Activated T-helper 2 cell treated with anti-CD3 and anti-CD28 coated beads, Interferon-gamma antibody, Interleukin-2, Interleukin-4, amounts not matched to agents 10 μg/mL and 5 μg/mL and 100 μg/mL, durations not matched to agents 14 hours and 24 hours and 36 hours (primary cell): ENCODE results near the gene PPARA. TPM values are rescaled to one million over a fixed set of nuclear protein-coding genes. Genes with fewer than 3 reads are reported as not detected.

ENCODE experiments used
- DNase-seq: peaks from one replicate; pipeline ENCODE4 v3.0.0; 2021; ENCODE audit warnings: low spot score
- H3K27ac Mint-ChIP-seq: one replicate; pipeline ENCODE4 v1.8.0; 2021; ENCODE audit warnings: mixed read lengths
- H3K27me3 Mint-ChIP-seq: one replicate; pipeline ENCODE4 v1.8.0; 2021; ENCODE audit warnings: low read depth, mixed read lengths
- H3K36me3 Mint-ChIP-seq: one replicate; pipeline ENCODE4 v1.8.0; 2021; ENCODE audit warnings: low read depth, mixed read lengths
- H3K4me1 Mint-ChIP-seq: one replicate; pipeline ENCODE4 v1.8.0; 2021; ENCODE audit warnings: low read depth, mixed read lengths
- H3K4me3 Mint-ChIP-seq: one replicate; pipeline ENCODE4 v1.8.0; 2021; ENCODE audit warnings: low read depth, mild to moderate bottlenecking, moderate library complexity, mixed read lengths
- H3K9me3 Mint-ChIP-seq: one replicate; pipeline ENCODE4 v1.8.0; 2021; ENCODE audit warnings: mixed read lengths
- intact Hi-C: fragments of 100-400 bp; cut with micrococcal nuclease; formaldehyde crosslinking; loops from one replicate; pipeline ENCODE4 v1.15.1; 2023
- total RNA-seq: library from RNA; stranded (reverse); gene quantifications from 2 replicates; pipeline ENCODE4 v1.2.3, GENCODE V29; 2022

Gene PPARA
- total RNA-seq, 1 donor from 2014 or later = 14.0 TPM

GRCh38 chr22:46146329-46146728, 4.0 kb upstream of the PPARA start:
- no peak overlapping the region for H3K27ac Mint-ChIP-seq
- intact Hi-C loops = no loop called here
- no peak for DNase-seq
- H3K27me3 Mint-ChIP-seq = peaks cover 38% of the 10 kb centered on the region
- H3K4me1 Mint-ChIP-seq = peaks cover 9% of the 10 kb centered on the region
- H3K4me3 Mint-ChIP-seq = no peak overlapping the region
- H3K36me3 Mint-ChIP-seq = no peaks in the 10 kb centered on the region
- H3K9me3 Mint-ChIP-seq = no peaks in the 10 kb centered on the region

GRCh38 chr22:46147061-46147460, 3.3 kb upstream of the PPARA start:
- H3K27me3 Mint-ChIP-seq = peaks cover 38% of the 10 kb centered on the region
- DNase-seq = no peak
- no peak overlapping the region for H3K4me3 Mint-ChIP-seq
- no peak overlapping the region for H3K27ac Mint-ChIP-seq
- H3K9me3 Mint-ChIP-seq = no peaks in the 10 kb centered on the region
- peaks cover 2% of the 10 kb centered on the region for H3K36me3 Mint-ChIP-seq
- intact Hi-C loops = no loop called here
- peaks cover 12% of the 10 kb centered on the region for H3K4me1 Mint-ChIP-seq

GRCh38 chr22:46147471-46148267, 2.7 kb upstream of the PPARA start:
- no peak for DNase-seq
- H3K36me3 Mint-ChIP-seq = peaks cover 6% of the 10 kb centered on the region
- no peak overlapping the region for H3K27ac Mint-ChIP-seq
- peaks cover 12% of the 10 kb centered on the region for H3K4me1 Mint-ChIP-seq
- intact Hi-C loops = no loop called here
- H3K27me3 Mint-ChIP-seq = peaks cover 38% of the 10 kb centered on the region
- H3K9me3 Mint-ChIP-seq = no peaks in the 10 kb centered on the region
- H3K4me3 Mint-ChIP-seq = no peak overlapping the region

- H3K4me1 Mint-ChIP-seq = peaks cover 12% of the 10 kb centered on the region
- no peak for DNase-seq
- no peaks in the 10 kb centered on the region for H3K9me3 Mint-ChIP-seq
- no peak overlapping the region for H3K4me3 Mint-ChIP-seq
- intact Hi-C loops = no loop called here
- H3K27me3 Mint-ChIP-seq = peaks cover 38% of the 10 kb centered on the region
- peaks cover 7% of the 10 kb centered on the region for H3K36me3 Mint-ChIP-seq
- H3K27ac Mint-ChIP-seq = no peak overlapping the region
Measured at GRCh38 chr22:46148336-46148735, 2.0 kb upstream of the PPARA start.

- Mint-ChIP-seq H3K4me1 (peaks cover 12% of the 10 kb centered on the region), H3K4me3 (peak overlapping the region; percentile 81), H3K27me3 (peaks cover 34% of the 10 kb centered on the region), H3K9me3 (no peaks in the 10 kb centered on the region), H3K36me3 (peaks cover 9% of the 10 kb centered on the region), H3K27ac (no peak overlapping the region)
- intact Hi-C loops = no loop called here
- DNase-seq = no peak
Measured at GRCh38 chr22:46148816-46149511, 1.4 kb upstream of the PPARA start.

- H3K4me1 Mint-ChIP-seq = peaks cover 12% of the 10 kb centered on the region
- peak; percentile 28 for DNase-seq
- peaks cover 9% of the 10 kb centered on the region for H3K36me3 Mint-ChIP-seq
- H3K9me3 Mint-ChIP-seq = no peaks in the 10 kb centered on the region
- peak overlapping the region; percentile 81 for H3K4me3 Mint-ChIP-seq
- H3K27me3 Mint-ChIP-seq = peaks cover 34% of the 10 kb centered on the region
- intact Hi-C loops = loop anchor here (2.0 to 5.0 kb wide), 2 partner anchors 103 to 147 kb away; partner anchors contain the start of genes CDPF1 and GTSE1
- no peak overlapping the region for H3K27ac Mint-ChIP-seq
Measured at GRCh38 chr22:46149512-46150033, 753 bp upstream of the PPARA start.

GRCh38 chr22:46150655-46151477, 540 bp downstream of the PPARA start:
- Mint-ChIP-seq H3K27ac (no peak overlapping the region), H3K36me3 (peaks cover 14% of the 10 kb centered on the region)
- intact Hi-C loops = loop anchor here (2.0 to 5.0 kb wide), 2 partner anchors 101 to 146 kb away; partner anchors contain the start of genes CDPF1 and GTSE1

GRCh38 chr22:46153930-46154329, 3.6 kb downstream of the PPARA start:
- Mint-ChIP-seq H3K27ac (no peak overlapping the region), H3K9me3 (no peaks in the 10 kb centered on the region), H3K4me3 (no peak overlapping the region), H3K4me1 (peaks cover 9% of the 10 kb centered on the region), H3K36me3 (peaks cover 17% of the 10 kb centered on the region), H3K27me3 (peaks cover 8% of the 10 kb centered on the region)
- intact Hi-C loops = loop anchor here (5.0 kb wide), 1 partner anchor 98 kb away; the partner anchor contains the start of gene CDPF1
- no peak for DNase-seq

More at GRCh38 chr22:46150655-46151477, 540 bp downstream of the PPARA start:
- peak; percentile 47 for DNase-seq
- Mint-ChIP-seq H3K9me3 (no peaks in the 10 kb centered on the region), H3K27me3 (peaks cover 33% of the 10 kb centered on the region), H3K4me3 (peak overlapping the region; percentile 77), H3K4me1 (peaks cover 12% of the 10 kb centered on the region)

GRCh38 chr22:46156031-46156430, 5.7 kb downstream of the PPARA start:
- Mint-ChIP-seq H3K36me3 (peaks cover 17% of the 10 kb centered on the region), H3K4me1 (peaks cover 3% of the 10 kb centered on the region), H3K27me3 (no peaks in the 10 kb centered on the region), H3K4me3 (no peak overlapping the region), H3K27ac (no peak overlapping the region), H3K9me3 (no peaks in the 10 kb centered on the region)
- intact Hi-C loops = no loop called here
- no peak for DNase-seq

GRCh38 chr22:46158283-46158682, 8.0 kb downstream of the PPARA start:
- DNase-seq = no peak
- Mint-ChIP-seq H3K9me3 (no peaks in the 10 kb centered on the region), H3K4me3 (no peak overlapping the region), H3K4me1 (no peaks in the 10 kb centered on the region), H3K36me3 (peaks cover 10% of the 10 kb centered on the region), H3K27ac (no peak overlapping the region), H3K27me3 (no peaks in the 10 kb centered on the region)
- intact Hi-C loops = no loop called here

GRCh38 chr22:46159212-46159611, 8.9 kb downstream of the PPARA start:
- H3K4me1 Mint-ChIP-seq = no peaks in the 10 kb centered on the region
- intact Hi-C loops = no loop called here
- no peaks in the 10 kb centered on the region for H3K9me3 Mint-ChIP-seq
- no peak overlapping the region for H3K4me3 Mint-ChIP-seq
- no peak overlapping the region for H3K27ac Mint-ChIP-seq
- H3K27me3 Mint-ChIP-seq = no peaks in the 10 kb centered on the region
- no peak for DNase-seq
- peaks cover 7% of the 10 kb centered on the region for H3K36me3 Mint-ChIP-seq

- Mint-ChIP-seq H3K36me3 (peaks cover 7% of the 10 kb centered on the region), H3K4me1 (no peaks in the 10 kb centered on the region), H3K9me3 (no peaks in the 10 kb centered on the region), H3K4me3 (no peak overlapping the region), H3K27me3 (no peaks in the 10 kb centered on the region), H3K27ac (no peak overlapping the region)
- no peak for DNase-seq
- intact Hi-C loops = no loop called here
Measured at GRCh38 chr22:46159777-46160176, 9.5 kb downstream of the PPARA start.
